Fibroblast of the conjunctiva (primary cell): ENCODE data around the gene FMO3.
A peak's percentile ranks its signal among the peaks of the same experiment; 100 is the strongest.

ENCODE experiments used
- DNase-seq: peaks from one replicate; pipeline ENCODE4 v3.0.0-alpha.2; 2010; ENCODE audit warnings: low read depth

The FMO3 gene

GRCh38 chr1:171090604-171091003 lies at the start of gene FMO3:
Gene FMO3 (plus strand): TSS chr1:171090905. CDS start chr1:171092659, 1,754 bp downstream.
- no peak for DNase-seq

GRCh38 chr1:171048014-171048413 lies 42.7 kb upstream of the FMO3 start:
- DNase-seq, result no peak

- no peak for DNase-seq
Measured at GRCh38 chr1:171052977-171053376, 37.7 kb upstream of the FMO3 start.

- no peak for DNase-seq
Measured at GRCh38 chr1:171055966-171056643, 34.6 kb upstream of the FMO3 start.

- DNase-seq, result no peak
Measured at GRCh38 chr1:171061425-171062143, 29.1 kb upstream of the FMO3 start.

GRCh38 chr1:171062902-171063301 lies 27.8 kb upstream of the FMO3 start:
- DNase-seq, result no peak

- no peak for DNase-seq
Measured at GRCh38 chr1:171075041-171075440, 15.7 kb upstream of the FMO3 start.

- DNase-seq, result peak; percentile 67
Measured at GRCh38 chr1:171081314-171081753, 9.4 kb upstream of the FMO3 start.

GRCh38 chr1:171081763-171082201 lies 8.9 kb upstream of the FMO3 start:
- no peak for DNase-seq

GRCh38 chr1:171082606-171083005 lies 8.1 kb upstream of the FMO3 start:
- DNase-seq, result no peak

GRCh38 chr1:171083222-171083621 lies 7.5 kb upstream of the FMO3 start:
- DNase-seq, result no peak

GRCh38 chr1:171084091-171084490 lies 6.6 kb upstream of the FMO3 start:
- no peak for DNase-seq

GRCh38 chr1:171084870-171085269 lies 5.8 kb upstream of the FMO3 start:
- no peak for DNase-seq

GRCh38 chr1:171087896-171088295 lies 2.8 kb upstream of the FMO3 start:
- DNase-seq, result no peak

GRCh38 chr1:171103862-171104261 lies 13.2 kb downstream of the FMO3 start:
- DNase-seq, result no peak

- DNase-seq, result no peak
Measured at GRCh38 chr1:171107262-171107940, 16.7 kb downstream of the FMO3 start.

- DNase-seq, result no peak
Measured at GRCh38 chr1:171107969-171108368, 17.3 kb downstream of the FMO3 start.

GRCh38 chr1:171109966-171110365 lies 19.3 kb downstream of the FMO3 start:
- no peak for DNase-seq

GRCh38 chr1:171110621-171111326 lies 20.1 kb downstream of the FMO3 start:
- peak; percentile 35 for DNase-seq

- no peak for DNase-seq
Measured at GRCh38 chr1:171112119-171112518, 21.4 kb downstream of the FMO3 start.

GRCh38 chr1:171113382-171113781 lies 22.7 kb downstream of the FMO3 start:
- DNase-seq, result no peak

GRCh38 chr1:171115280-171115897 lies 24.7 kb downstream of the FMO3 start:
- no peak for DNase-seq
